Astrocyte of the spinal cord (primary cell): ENCODE data around the gene C10orf90.

Source experiments
- DNase-seq: peaks from one replicate; pipeline ENCODE4 v3.0.0; 2011; ENCODE audit warnings: low read depth, low spot score
- H3K4me3 ChIP-seq: 2 replicates; pipeline ENCODE4 v1.5.1; 2011; ENCODE audit warnings: low read depth, mild to moderate bottlenecking, low read length, moderate library complexity
- CTCF ChIP-seq: IDR thresholded peaks from 2 replicates; pipeline ENCODE4 v1.5.1; 2012; ENCODE audit warnings: low read depth, mild to moderate bottlenecking, low read length, inconsistent platforms
- in situ Hi-C: cut with HindIII; loops from 2 replicates; pipeline ENCODE4 v1.10.0; 2017; ENCODE audit warnings: low sequenced_read_pairs

C10orf90 gene

GRCh38 chr10:126585249-126586017 lies 85.1 kb downstream of the C10orf90 start:
- in situ Hi-C loops = no loop called here
- no peak overlapping the region for H3K4me3 ChIP-seq
- DNase-seq = no peak
- TF ChIP-seq CTCF = no peak

DNA sequence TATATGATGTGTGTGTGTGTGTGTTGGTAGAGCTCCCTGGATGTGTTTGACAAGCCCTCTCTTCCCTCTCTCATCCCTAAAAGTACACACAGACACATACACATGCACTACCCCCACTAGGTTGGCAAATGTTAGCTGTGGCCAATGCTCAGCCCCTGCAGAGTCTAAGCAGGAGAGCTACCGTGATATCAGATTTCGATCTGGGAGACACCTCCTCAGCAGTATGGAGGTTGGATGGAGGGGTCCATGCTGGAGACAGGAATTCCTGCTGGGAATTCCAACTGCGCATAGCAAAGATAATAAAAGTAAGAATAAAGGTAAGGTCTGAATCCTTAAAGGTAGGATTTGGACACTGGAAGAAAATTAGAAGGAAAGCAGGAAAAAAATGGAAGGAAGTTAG lies 85.7 kb downstream of the C10orf90 start:
- no peak for DNase-seq
- no peak for TF ChIP-seq CTCF
- in situ Hi-C loops = no loop called here
- H3K4me3 ChIP-seq = no peak overlapping the region

DNA sequence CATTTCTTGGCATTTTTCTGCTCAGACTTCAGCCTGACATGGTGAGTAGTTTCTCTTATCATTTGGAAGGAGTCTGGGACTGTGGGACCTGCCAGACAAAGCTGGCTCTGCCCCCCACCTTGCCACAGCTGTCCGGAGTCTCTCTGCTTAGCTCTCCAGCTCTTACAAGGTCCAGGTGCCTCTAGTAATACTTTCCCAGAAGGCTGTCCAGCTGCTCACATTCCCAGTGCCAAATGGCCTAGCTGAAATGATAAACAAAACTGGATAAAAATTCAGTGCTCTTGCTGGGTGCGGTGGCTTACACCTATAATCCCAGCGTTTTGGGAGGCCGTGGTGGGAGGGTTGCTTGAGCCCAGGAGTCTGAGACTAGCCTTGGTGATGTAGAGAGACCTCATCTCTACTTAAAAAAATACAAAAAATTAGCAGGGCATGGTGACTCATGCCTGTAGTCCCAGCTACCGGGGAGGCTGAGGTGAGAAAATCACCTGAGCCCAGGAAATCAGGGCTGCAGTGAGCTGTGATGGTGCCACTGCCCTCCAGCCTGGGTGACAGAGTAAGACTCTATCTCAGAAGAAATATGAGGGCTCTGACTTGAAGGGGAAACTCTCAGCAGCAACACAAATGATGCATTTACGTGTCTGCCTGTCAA lies 86.8 kb downstream of the C10orf90 start:
- in situ Hi-C loops = no loop called here
- no peak for TF ChIP-seq CTCF
- no peak overlapping the region for H3K4me3 ChIP-seq
- no peak for DNase-seq

DNA sequence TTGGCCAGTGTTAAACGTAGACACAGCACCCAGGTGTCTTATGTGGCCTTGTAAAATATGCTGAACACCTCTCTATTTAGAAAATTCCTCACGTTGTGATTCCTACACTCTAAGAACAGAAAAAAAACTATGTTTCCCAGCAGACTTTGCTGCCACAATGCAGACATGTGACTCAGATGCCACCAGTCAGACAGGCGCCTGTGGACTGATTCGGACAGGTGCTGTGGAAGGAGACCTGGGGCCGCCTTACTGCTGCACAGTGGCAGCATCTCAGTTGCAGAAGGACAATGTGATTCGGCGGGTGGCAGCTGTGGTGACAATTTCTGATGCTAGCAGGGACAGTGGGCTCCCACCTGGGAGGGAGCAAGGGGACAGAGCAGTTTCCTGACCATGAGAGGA lies 88.8 kb downstream of the C10orf90 start:
- in situ Hi-C loops = no loop called here
- no peak for DNase-seq
- no peak for TF ChIP-seq CTCF
- no peak overlapping the region for H3K4me3 ChIP-seq

DNA sequence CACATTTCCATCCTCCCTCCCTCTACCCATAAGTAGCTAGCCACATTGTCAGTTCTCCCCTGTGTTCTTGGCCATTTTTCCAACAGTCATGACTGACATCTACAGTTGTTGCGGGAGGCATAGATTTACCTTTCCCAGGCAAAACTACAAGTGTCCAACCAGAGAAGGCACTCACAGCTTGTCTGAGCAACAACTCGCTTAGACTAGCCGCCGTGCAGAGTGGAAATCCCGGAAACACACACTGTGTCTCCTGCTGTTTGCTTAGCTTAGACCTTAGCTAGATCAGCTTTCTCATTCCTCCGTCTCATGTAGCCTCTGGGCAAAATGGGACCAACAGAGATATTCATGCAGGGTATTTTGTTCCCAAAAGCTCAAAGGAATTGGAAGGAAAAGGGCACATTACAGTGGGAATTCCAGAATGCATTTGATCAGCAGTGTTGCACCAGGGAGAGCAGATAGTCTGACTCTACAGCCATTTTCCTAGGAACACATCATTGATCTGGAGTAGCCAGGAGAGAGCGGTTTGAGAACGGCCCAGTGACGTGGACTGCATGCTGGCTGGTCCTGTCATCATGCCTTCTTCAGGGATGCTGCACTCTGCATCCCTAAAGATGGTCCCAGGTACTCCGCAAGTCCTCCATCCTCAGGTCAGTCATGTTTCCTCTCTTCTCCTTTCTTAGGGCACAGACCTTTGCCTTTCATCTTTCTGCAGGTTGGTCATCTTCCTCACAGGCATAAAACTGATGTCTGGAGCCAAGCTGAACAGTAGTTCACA lies 89.4 kb downstream of the C10orf90 start:
- in situ Hi-C loops = no loop called here
- no peak for TF ChIP-seq CTCF
- DNase-seq = peak; percentile 36
- no peak overlapping the region for H3K4me3 ChIP-seq

DNA sequence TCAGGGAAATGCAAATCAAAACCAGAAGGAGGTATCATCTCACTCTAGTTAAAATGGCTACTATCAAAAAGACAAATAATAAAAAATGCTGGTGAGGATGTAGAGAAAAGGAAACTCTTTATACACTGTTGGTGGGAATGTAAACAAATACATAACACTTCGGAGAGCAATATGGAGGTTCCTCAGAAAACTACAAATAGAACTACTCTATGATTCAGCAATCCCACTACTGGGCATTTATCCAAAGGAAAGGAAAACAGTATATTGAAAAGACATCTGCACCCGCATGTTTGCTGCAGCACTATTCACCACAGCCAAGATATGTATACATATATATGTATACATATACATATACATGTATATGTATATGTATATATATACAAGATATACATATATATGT lies 94.2 kb downstream of the C10orf90 start:
- in situ Hi-C loops = no loop called here
- no peak overlapping the region for H3K4me3 ChIP-seq
- TF ChIP-seq CTCF = no peak
- peak; percentile 83 for DNase-seq
